ENCODE results near the gene DCUN1D3. TPM values are rescaled to one million over a fixed set of nuclear protein-coding genes. Genes with fewer than 3 reads are reported as not detected.

Gene DCUN1D3
- total and polyA plus RNA-seq, 2 donors (not counting 1 experiment from before 2014, with no cell fraction given): 20.4 to 42.8 TPM

DNA sequence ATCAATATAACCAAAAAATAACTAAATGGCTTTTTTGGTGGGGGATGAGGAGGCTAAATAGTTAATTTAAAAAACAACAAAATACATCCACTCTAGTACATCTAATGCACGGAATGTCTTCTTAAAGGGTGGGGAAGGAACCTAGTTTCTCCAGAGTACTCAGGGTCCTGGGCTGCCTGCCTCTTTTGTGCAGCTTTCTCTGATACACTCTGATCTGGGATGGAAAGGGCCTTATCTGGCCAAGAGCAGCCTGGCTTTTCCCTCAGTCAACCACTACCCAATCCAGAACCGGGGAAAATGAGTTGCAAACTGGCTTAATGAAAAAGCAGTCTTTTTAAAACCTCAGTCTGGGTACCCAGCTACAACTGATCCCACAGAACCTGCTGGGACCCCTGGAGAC, 42.9 kb downstream of the DCUN1D3 start:
- H3K9ac ChIP-seq (ENCODE audit: insufficient read depth, low read length): no peak overlapping the region
- peaks cover 20% of the 10 kb centered on the region for H3K36me3 ChIP-seq (ENCODE audit: control insufficient read depth, insufficient read depth, low read length)
- TF ChIP-seq, protein P1, sequence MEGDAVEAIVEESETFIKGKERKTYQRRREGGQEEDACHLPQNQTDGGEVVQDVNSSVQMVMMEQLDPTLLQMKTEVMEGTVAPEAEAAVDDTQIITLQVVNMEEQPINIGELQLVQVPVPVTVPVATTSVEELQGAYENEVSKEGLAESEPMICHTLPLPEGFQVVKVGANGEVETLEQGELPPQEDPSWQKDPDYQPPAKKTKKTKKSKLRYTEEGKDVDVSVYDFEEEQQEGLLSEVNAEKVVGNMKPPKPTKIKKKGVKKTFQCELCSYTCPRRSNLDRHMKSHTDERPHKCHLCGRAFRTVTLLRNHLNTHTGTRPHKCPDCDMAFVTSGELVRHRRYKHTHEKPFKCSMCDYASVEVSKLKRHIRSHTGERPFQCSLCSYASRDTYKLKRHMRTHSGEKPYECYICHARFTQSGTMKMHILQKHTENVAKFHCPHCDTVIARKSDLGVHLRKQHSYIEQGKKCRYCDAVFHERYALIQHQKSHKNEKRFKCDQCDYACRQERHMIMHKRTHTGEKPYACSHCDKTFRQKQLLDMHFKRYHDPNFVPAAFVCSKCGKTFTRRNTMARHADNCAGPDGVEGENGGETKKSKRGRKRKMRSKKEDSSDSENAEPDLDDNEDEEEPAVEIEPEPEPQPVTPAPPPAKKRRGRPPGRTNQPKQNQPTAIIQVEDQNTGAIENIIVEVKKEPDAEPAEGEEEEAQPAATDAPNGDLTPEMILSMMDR (conservative IDR thresholded peaks at IDR 0.05 in 1 of 2, IDR thresholded peaks at IDR 0.05 in 1 of 2; ENCODE audit: low read depth in 1 of 2, low read length in 2 of 2): no peak
- TF ChIP-seq EZH2 (IDR thresholded peaks at IDR 0.05; ENCODE audit: low read length, missing control alignments): no peak
- no peak for DNase-seq (ENCODE audit: low read depth in 2 of 2)
- H4K20me1 ChIP-seq (ENCODE audit: control insufficient read depth, extremely low read depth, insufficient read depth, low read length): no peaks in the 10 kb centered on the region
- peaks cover 3% of the 10 kb centered on the region for H3K4me1 ChIP-seq (ENCODE audit: control insufficient read depth, extremely low read depth, insufficient read depth, low read length)
- H3K27me3 ChIP-seq (ENCODE audit: control insufficient read depth, insufficient read depth, low read length): no peaks in the 10 kb centered on the region
- no peak overlapping the region for H3K27ac ChIP-seq (ENCODE audit: insufficient read depth, low read length)
- no peak overlapping the region for H3K4me3 ChIP-seq (replicated peaks in 1 of 4; ENCODE audit: control extremely low read depth in 1 of 4, insufficient read depth in 1 of 4, low read depth in 3 of 4, low read length in 4 of 4)
- no peak overlapping the region for H3K4me2 ChIP-seq (ENCODE audit: extremely low read depth, insufficient read depth, low read length)
- no peaks in the 10 kb centered on the region for H3K9me3 ChIP-seq (ENCODE audit: control insufficient read depth, insufficient read depth, low read depth, low read length)
- peaks cover 11% of the 10 kb centered on the region for H3K79me2 ChIP-seq (ENCODE audit: control insufficient read depth, insufficient read depth, low read length)
- H2AFZ ChIP-seq (ENCODE audit: low read length): no peak overlapping the region

DNA sequence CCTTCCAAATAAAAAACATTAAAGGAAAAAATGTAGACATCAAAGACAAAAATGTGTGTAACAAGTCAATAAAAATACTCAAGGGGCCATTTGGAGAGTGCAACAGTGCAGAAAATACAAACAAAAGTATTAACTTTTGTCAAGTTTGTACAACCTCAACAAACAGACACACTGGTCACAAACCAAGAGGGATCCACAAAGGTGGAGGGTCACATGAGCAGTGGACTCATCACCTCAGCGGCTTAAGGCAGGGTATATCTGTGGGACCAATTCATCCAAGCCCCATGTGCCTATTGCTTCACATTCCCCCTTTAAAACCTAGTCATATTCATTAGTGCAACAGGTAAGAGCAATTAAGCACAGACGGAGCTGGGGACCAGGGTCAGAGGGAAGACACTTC, 45.2 kb downstream of the DCUN1D3 start:
- Histone ChIP-seq H3K27ac (ENCODE audit: insufficient read depth, low read length) (no peak overlapping the region), H3K4me3 (replicated peaks in 1 of 4; ENCODE audit: control extremely low read depth in 1 of 4, insufficient read depth in 1 of 4, low read depth in 3 of 4, low read length in 4 of 4) (no peak overlapping the region), H4K20me1 (ENCODE audit: control insufficient read depth, extremely low read depth, insufficient read depth, low read length) (no peaks in the 10 kb centered on the region), H3K9me3 (ENCODE audit: control insufficient read depth, insufficient read depth, low read depth, low read length) (no peaks in the 10 kb centered on the region), H3K27me3 (ENCODE audit: control insufficient read depth, insufficient read depth, low read length) (no peaks in the 10 kb centered on the region), H2AFZ (ENCODE audit: low read length) (no peak overlapping the region), H3K79me2 (ENCODE audit: control insufficient read depth, insufficient read depth, low read length) (peaks cover 2% of the 10 kb centered on the region), H3K9ac (ENCODE audit: insufficient read depth, low read length) (no peak overlapping the region), H3K4me2 (ENCODE audit: extremely low read depth, insufficient read depth, low read length) (no peak overlapping the region), H3K36me3 (ENCODE audit: control insufficient read depth, insufficient read depth, low read length) (peaks cover 9% of the 10 kb centered on the region), H3K4me1 (ENCODE audit: control insufficient read depth, extremely low read depth, insufficient read depth, low read length) (peaks cover 9% of the 10 kb centered on the region)
- no peak for DNase-seq (ENCODE audit: low read depth in 2 of 2)
- TF ChIP-seq, protein P1 (conservative IDR thresholded peaks at IDR 0.05 in 1 of 2, IDR thresholded peaks at IDR 0.05 in 1 of 2; ENCODE audit: low read depth in 1 of 2, low read length in 2 of 2): no peak
- no peak for TF ChIP-seq EZH2 (IDR thresholded peaks at IDR 0.05; ENCODE audit: low read length, missing control alignments)

DNA sequence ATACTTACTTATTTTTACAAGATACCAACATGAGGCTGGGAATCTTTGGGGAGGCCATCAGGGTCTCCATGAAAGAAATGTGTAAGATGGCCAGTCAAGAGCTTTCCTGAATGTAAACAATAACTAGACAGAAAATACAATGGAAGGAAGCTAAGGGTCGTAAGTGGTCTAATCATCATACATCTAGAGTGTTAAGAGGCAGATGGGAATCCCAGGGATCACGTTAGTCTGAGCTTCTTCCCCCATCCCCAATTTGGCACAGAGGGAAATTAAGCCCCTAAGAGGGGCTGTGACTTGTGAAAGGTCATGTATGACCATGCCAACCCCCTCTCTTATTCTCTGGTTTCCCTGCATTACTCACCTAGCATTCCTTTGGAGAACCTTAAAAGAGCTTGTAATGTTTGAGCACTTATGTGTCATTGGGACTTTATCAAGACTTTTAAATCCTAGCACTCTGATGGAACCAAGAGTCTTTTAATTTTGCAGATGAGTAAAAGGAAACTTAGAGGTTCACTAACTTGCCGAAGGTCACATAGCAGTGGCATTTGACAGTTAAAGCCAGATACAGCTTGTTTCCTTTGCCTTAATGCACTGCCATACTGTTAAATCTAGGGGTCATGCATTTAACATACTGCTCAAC, 46.1 kb downstream of the DCUN1D3 start:
- Histone ChIP-seq H3K9me3 (ENCODE audit: control insufficient read depth, insufficient read depth, low read depth, low read length) (no peaks in the 10 kb centered on the region), H3K4me1 (ENCODE audit: control insufficient read depth, extremely low read depth, insufficient read depth, low read length) (peaks cover 10% of the 10 kb centered on the region), H3K4me3 (replicated peaks in 1 of 4; ENCODE audit: control extremely low read depth in 1 of 4, insufficient read depth in 1 of 4, low read depth in 3 of 4, low read length in 4 of 4) (no peak overlapping the region), H3K9ac (ENCODE audit: insufficient read depth, low read length) (no peak overlapping the region), H3K4me2 (ENCODE audit: extremely low read depth, insufficient read depth, low read length) (no peak overlapping the region), H3K27me3 (ENCODE audit: control insufficient read depth, insufficient read depth, low read length) (no peaks in the 10 kb centered on the region), H3K36me3 (ENCODE audit: control insufficient read depth, insufficient read depth, low read length) (peaks cover 4% of the 10 kb centered on the region), H2AFZ (ENCODE audit: low read length) (no peak overlapping the region), H3K27ac (ENCODE audit: insufficient read depth, low read length) (no peak overlapping the region), H4K20me1 (ENCODE audit: control insufficient read depth, extremely low read depth, insufficient read depth, low read length) (no peaks in the 10 kb centered on the region), H3K79me2 (ENCODE audit: control insufficient read depth, insufficient read depth, low read length) (peaks cover 2% of the 10 kb centered on the region)
- TF ChIP-seq EZH2 (IDR thresholded peaks at IDR 0.05; ENCODE audit: low read length, missing control alignments): no peak
- TF ChIP-seq, protein P1 (conservative IDR thresholded peaks at IDR 0.05 in 1 of 2, IDR thresholded peaks at IDR 0.05 in 1 of 2; ENCODE audit: low read depth in 1 of 2, low read length in 2 of 2): no peak
- peak in 1 of 2 donors; percentile 40 for DNase-seq (ENCODE audit: low read depth in 2 of 2)

Measured in fibroblast of lung (primary cell).